HG03469 (cell line): ENCODE results near the gene POC1A.

Experiments used
- ATAC-seq: cut with Tn5 transposase; IDR thresholded peaks from one replicate; pipeline ENCODE4 v1.9.1; 2021; ENCODE audit warnings: mild to moderate bottlenecking, moderate library complexity, moderate number of reproducible peaks; ENCODE audit not compliant: unreplicated experiment

The POC1A gene

DNA sequence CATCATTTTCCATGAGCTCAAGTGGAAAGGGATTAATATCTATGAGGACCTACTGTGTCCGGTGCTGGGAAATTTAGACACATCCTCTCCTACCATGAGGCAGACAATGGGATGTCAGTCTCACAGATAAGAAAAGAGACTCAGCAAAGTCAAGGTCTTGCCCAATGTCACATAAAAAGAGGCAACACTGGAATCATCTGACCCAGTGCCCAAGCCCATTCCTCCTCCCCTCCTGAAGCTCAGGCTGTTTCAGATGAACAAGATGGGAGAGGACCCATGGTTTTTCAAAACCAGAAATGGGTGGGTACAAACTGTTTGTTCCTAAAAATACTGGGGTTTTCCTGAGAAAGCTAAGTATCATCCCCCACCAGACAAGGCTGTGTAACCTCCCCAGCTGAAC, 22.2 kb downstream of the POC1A start:
- no peak for ATAC-seq

DNA sequence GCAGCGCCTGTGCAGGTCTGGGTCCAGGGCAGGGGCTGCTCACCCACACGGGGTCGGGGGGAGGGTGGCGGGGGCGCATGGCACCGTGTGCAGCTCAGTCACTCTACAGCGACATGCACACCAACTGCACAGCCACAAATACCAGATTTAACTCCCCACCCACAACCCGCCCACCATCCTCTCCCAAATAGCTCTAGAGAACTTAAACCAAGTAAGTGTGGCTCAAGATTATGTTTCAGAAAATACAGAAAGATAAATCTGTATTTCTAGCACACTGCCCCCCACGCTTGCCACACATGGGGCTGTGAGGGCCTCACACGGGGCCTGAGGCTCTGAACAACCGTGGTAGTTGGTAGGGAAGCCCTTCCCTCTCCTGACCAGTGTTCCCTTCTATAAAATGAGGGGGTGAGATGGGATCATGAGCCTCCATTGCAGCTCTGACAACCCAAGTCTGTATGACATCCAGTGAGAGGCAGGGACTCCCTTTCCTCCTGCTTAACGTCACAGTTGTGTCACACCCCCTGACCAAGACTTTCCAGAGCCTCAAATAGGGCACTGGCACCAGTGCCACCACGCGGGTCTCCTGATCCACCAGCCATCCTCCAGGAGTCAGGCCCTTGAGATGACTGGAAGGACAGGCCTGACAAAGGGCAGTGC, 23.1 kb downstream of the POC1A start:
- no peak for ATAC-seq

DNA sequence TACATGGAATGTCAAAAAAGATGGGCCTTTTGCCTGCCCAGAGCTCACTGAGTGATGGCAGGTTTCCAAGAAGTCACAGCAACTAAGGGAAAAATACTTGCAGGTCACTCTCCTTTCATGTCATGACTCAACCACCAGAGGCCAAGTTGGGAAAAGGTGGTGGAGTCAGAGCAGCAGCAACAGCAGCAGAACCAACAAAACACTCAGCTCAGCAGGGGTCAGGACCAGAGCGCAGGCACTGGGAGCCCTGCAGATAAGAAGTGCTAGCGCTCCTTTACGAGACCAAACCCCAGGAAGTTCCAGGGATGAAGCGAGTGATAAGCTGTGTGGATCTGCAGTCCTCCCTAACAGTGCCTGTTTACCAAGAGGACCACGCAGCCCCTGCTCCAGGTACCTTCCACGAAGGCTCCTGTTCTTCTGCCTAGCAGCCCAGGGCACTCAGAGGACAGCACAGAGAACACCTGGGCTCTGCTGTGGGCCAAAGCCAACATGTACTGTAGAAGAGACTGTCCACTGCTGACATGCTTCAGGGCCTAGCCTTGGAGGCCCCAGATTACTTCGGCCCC, 26.0 kb downstream of the POC1A start:
- ATAC-seq: no peak

DNA sequence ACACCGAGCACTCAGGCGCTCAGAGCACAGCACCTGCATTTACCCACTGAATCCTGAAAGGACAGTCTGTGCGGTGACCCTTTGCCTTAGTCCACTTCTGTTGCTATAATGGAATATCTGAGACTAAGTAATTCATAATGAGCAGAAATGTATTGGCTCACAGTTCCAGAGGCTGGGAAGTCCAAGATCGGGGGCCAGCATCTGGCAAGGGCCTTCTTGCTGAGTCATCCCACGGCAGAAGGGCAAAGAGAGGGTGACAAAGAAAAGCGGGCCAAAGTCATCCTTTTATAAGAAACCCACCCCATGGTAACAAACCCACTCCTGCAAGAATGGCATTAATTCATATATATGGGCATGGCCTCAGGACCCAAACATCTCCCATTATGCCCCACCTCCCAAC, 27.7 kb downstream of the POC1A start:
- no peak for ATAC-seq

DNA sequence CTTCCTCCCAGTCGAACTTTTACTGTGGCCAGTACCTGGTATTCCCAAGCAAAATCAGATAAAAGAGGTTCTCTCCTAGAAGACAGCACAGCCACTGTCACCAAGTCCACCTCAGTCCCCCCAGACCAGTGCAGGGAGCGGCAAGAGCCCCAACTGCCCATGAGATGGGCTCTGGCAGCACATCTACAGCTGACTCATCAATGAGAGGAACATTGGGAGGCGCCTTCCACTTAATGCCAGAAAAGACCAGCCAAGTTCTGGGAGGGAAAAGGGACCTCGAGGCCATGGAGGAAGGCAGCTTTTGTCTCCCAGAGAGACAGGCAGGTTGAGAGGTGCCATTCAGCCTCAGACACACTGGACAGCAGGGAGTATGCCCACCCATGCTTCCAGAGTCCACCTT, 28.2 kb downstream of the POC1A start:
- ATAC-seq: no peak

DNA sequence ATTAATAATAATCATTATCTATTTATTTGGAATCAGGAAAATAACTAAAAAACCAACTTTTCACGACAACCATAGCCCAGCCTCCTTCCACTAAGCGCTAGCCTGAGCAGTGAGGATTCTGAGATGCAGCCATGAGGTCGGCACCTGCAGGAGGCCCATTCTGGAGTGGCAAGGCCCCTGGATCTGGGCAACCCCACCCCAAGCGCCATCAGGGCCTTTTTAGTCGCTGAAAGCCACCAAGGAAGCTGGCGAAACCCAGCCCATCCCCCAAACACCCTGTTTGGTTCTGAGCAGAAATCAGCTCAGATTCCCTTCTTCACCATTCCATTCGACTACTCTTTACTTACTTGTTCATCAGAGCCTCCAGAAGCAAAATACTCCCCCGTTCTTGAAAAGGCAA, 29.5 kb downstream of the POC1A start:
- no peak for ATAC-seq

DNA sequence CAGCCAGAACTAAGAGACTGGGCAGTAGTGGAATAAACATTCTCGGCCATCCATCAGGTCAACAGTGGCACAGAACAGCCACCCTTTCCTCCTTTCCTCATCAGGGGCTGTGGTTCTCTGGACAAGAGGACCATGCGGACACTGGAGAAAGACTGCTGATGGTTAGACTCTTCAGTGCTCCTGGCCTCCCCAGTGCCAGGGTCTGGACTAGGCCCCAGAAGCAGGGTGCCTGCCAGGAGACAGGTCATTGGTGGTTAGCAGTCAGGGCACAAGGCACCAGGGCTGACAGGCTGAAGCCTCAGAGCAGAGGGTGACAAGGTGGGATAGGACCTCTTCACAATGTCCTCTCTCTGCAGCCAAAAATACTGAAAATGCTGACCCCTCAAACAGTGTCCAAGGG, 30.1 kb downstream of the POC1A start:
- no peak for ATAC-seq

DNA sequence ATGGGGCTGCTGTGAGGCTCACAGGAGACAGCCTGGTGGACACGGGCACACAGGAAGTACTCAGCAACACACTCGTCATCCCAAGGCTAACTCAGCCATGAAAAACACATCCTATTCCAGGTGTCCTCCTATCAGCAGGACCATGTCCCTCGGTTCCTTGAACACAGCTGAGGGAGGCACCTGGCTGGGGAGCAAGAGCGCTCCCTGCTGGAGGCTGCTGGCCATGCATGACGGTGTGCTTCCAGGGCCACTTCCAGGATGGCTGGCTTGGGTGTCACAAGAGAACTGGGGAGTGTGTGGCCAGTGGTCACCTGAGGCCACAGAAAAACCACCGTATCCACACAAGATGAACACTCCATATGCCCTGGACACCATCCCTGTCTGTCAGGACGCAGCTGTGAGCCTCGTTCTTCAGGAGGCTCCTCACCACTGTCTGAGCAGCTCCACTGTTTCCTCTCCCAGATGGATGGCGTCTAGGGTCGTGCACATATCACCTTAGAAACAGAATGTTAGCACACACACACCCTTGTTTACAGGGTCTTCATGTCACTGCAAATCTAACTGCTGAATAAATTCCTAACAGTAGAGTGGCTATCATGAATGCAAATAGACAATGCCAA, 31.0 kb downstream of the POC1A start:
- ATAC-seq: no peak

DNA sequence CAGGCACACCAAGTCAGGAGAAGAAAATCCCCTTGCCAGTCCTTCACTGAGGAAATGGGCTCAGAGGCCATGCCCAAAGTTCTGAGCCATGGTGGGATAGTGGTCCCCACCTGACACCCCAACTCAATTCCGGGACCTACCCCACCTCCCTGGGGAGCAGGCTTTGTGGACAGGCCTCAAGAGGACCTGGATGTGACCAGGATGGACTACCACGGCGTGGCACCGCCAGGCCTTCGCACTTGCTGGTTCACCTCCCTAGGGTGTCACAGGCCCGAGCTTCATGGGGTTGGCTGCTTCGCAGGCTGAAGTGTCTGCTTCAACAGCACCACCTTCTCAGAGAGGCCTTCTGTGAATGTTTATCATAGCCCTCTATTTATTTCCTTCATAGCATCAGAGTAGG, 31.7 kb downstream of the POC1A start:
- no peak for ATAC-seq

DNA sequence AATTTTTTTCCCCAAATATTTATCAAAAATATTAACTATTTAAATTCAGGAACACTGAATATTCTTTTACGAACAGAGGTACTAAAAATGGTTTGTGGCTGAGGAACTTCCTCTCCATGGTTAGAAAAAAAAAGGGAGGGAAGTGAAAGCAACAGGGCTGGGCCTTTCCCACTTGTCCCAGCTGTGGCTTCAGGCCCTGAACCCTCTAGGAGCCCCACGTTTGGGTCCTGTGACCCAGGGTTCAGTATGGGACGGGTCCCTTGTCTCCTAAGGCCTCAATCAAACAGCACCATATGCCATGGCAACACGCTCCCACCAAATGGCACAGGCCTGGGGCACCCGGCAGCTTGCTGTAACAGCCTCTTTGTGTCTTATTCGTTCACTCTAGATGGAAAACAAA, 32.4 kb downstream of the POC1A start:
- no peak for ATAC-seq

DNA sequence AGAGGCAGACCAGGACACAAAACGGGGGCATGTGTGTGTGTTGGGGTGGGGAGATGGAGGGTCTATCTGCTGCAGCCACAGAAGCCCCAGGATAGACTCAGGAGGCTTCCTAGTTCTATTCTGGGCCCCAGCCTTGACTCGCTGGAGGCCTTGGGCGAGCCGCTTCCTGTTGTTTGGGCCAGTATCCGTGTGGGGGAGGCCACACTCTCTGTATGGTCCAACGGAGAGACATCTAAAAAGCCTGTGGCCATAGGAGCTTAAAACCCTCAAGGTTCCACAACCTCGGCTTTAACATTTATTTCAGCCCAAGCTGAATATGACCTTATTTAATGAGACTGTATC, 32.8 kb downstream of the POC1A start:
- ATAC-seq: no peak

DNA sequence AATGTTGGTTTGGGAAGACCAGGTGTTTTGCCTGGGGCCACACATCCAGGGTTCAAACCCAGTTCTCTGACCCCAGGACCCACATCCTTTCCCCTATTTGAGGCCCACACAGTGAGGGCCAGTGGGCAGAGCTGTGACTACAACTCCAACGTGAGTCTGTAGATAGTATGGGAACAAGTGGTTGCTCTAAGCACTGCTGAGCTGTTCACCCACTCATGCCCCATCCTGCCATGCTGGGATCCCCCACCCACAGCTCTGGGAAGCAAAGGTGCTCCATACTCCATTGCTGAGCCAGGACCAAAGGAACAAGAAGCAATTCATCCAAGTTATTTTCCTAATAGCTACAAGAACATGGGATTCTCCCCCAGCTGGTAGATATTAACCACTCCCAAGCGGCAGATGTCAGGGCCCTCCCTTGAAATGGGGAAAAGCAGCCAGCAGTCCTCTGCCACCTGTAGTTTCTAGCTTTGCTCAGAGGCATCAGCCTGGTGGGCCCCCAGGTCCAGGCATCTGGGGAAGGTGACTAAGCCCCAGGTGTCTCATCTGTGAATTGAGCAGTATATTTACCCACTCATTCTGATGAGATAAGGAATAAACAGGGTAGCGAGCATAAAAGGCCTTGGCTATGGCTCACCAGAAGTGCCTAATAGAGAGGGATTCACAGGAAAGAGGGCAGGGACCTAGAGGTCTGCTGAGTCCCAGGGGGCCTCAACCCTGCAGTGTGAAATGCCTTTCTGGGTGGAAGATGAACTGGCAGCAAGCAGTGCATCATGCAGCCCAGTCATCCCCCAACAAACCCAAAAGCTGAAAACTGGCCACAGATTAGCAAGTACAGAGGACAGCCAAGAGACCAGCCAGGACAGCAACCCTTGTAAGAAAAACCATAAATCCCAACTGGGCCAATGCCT, 33.4 kb downstream of the POC1A start:
- no peak for ATAC-seq

DNA sequence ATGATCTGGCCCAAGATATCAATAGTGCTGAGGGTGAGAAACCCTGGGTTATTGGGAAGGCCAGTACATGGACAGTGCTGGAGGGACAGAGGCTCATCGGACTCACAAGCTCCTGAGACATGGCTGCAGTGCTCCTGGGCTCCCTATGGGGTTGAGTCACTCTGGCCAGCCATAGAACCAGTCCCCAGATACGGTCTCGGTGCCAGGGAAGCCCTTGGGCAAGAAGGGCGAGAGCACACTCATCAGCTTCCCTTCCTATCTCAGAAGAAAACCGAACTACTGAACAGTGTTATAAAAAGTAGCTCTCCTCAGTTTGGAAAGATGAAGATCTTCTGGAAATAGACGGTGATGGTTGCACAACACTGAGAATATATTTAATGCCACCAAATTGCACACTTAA, 34.4 kb downstream of the POC1A start:
- no peak for ATAC-seq

DNA sequence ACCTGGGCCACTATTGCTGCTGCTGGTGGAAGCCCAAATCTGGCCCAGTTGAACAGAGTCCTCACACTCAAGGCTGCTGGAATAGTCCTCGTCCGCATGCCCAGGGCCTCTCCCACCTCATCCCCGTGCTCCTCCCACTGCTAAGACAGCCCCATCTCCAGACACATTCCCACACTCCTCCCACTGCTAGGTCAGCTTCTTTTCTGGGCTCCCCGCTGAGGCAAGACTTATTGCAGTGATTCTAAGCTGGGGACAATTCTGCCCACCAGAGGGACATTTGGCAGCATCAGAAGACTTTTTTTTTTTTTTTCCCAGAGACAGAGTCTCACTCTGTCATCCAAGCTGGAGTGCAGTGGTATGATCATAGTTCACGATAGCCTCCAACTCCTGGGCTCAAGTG, 35.1 kb downstream of the POC1A start:
- ATAC-seq: no peak

DNA sequence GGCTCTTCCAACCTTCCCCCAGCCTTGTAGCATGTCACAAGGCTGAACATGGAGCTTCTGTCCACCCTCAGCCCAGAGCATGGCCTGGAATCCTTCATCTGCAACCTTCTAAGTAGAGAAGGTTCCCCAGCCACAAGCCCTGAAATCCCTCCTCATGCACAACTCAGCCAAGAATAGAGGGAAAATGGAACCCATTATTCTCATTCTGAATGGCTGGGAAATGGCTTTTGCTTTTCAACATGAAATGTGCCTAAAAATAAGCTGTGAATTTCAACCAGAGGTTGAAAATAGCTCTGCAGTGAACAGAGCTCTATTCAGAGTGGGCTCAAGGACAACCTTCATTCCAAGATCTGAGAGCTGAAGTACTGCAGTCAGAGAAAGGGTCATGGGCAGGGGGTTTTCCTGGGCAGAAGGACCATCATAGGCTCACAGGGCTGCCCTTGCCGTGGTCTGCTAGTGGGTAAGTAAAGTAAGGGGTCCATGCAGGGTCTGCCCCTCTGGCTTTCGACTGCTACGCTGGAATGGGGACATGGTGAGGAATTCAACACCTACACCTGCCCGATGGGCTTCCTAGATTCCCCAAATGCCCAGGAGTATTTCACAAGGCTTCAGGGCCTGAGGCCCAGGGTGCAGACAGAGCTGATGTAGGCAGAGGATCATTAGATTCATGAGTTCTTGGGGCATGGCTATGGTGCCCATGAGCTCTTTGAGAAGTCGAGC, 35.9 kb downstream of the POC1A start:
- no peak for ATAC-seq

DNA sequence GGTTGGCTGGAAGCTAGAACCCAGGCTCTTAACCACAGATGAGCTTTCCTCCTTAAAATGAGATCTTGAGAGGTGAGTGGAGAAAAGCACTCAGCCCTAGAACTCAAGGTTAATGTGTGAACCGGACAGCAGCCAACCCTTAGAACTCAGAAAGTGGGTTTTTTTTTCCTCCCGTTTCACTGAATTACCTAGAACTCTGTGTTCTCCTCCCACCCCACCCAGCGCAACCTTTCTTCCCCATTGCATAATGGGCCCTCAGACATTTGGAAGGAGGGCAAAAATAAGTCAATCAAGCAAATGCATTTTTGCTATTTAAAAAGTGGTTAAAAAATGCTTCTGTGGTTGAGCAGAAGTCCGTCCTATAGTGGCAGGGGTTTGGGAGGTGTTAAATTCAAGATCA, 36.7 kb downstream of the POC1A start:
- ATAC-seq: no peak

DNA sequence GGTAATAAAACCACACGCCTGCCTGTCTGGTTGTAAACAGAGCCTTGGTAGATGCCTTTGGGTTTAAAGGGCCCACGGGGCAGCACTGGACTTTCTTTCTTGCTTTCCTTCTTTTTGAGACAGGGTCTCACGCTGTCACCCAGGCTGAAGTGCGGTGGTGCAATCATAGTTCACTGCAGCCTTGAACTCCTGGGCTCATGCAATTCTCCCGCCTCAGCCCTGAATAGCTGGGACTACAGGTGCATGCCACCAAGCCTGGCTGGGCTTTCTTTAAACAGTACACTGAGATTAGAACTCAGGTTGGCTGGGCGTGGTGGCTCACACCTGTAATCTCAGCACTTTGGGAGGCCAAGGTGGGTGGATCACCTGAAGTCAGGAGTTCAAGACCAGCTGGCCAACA, 42.2 kb downstream of the POC1A start:
- no peak for ATAC-seq

DNA sequence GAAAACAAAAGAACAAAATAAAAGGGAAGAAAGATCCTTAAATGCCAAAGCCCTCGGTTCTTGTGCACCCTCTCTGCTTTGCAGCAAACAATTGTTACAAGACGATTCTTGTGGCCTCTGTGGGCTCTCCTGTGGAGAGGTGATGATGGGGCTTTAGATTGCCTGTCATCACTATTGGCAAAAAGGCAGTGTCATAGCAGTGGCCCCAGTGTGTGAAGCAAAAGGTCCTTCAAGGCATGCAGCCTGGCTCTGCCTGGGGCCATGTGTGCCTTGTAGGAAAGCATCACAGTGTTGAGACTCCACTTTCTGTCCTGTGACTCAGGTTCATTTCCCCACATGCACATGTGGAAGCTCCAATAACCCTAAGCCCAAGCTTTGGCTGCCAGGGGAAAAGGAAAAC, 43.7 kb downstream of the POC1A start:
- ATAC-seq: no peak

DNA sequence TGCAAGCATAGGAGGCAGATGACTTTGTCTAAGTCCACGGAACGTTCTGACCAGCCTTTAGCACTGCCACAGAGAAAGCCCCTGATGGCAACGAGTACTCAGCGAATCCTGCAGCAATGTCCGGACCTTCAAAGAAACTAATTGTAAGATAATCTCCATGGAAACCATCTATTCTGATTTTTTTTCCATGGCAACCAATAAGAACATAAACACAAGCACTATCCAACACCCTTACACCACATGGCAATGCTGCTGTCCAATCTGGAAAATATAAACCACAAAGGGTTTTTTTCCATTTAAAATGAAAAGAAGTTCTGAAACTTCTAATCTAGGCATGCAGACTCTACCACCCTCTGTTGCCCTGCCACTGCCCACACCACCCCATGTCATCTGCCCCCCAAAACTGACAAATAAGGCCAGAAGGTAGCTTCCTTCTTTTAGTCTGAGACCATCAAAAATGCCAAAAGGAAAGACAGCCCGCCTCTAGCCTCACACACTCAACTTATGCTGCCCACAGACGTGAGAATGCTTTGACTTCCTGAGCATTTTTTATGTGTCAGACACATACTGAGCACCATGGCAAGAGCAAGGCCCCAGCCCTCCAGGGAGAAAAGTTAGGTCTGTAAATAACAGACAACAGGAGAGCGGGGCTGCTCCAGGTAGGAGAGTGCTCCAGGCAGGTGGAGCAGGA, 44.5 kb downstream of the POC1A start:
- ATAC-seq: no peak
